Activated T-cell treated with anti-CD3 and anti-CD28 coated beads, Interleukin-2, amount 50 U/mL, for 1 hour (primary cell): ENCODE measurements around the gene ELK3.

Experiments used
- DNase-seq: peaks from one replicate; pipeline ENCODE4 v3.0.0-alpha.2; 2020

ELK3 gene

DNA sequence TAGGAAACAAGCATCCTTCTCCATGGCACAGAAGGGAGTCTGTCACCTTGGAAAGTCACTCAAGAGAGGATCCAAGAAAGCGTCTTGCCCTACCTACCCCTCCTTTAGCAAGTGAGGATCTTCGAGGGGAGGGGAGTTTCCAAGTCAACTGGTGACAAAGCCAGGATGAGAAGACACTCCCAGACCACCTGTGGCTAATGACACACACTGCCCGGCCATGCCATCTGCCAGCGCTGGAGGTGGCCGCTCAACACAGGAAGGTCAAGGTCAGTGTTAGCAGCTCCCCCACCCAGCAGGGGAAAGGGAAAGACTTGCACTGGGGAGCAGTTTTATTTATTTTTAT is 41.3 kb downstream of the ELK3 start:
- no peak for DNase-seq

DNA sequence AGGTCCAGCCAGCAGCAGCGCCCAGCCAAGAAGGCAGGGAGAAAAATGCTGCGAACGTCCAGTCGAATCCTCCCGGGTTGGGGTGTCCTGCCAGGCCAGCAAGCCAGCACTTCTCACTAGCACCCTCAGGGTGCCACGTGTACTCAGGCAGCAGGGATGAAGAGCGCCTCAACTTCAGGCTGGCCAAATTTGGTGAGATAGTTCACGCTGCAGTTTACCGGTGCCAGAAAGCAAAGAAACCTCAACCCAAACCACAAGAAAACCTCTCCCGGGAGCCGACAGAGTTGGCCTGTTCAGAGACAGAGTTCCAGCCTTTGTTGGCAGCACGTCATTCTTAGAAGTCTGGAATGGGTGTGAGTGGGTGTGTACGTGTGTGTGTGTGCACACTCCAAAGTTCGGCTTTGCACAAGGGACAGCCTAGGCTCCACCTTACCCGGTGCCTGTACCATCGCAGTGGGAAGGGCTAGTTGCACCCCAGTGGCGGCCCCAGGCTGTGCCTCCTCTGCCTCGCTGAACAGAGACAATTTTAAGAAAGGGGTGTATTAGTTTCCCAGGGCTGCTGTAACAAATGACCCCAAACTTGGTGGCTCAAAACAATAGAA is 42.1 kb downstream of the ELK3 start:
- DNase-seq, result peak; percentile 51

DNA sequence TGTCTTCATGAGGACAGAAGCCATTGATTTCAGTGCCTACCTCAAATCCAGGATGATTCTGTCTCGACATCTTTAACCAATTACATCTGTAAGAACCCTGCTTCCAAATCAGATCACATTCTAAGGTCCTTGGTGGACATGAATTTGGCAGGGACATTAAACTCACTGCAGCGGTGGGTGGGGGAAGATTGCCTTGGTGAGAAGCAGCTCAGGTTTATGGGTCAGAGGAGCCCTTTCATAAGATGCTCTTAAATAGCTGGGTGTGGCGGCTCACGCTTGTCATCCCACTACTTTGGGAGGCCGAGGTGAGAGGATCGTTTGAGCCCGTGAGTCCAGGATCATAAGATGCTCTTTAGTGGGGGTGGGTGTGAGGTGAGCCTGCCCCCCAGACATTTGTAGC is 42.9 kb downstream of the ELK3 start:
- DNase-seq, result no peak

DNA sequence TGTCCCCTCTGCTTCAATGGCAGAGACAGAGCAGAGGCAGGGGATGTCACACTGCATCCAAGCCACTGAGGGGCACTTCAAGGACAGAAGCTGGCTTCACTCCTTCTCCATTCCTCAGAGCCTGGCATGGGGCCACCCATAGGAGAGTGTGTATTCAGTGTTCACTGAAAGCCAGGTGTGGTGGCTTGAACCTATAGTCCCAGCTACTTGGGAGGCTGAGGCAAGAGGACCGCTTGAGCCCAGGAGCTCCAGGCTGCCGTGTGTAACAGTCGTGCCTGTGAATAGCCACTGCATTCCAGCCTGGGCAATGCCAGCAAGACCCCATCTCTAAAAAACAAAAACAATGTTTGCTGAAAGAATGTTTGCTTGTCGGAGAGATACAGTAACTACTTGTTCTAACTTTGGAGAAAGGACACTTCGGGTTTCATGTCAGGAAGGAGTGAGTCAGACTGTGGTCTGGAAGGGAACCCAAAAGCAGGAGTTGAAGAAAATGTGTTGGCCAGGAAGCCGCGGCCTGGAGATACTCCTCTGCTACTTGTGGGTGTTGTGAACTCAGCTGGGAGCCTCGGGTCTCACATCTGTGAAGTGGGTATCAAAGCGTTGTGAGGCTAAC is 43.4 kb downstream of the ELK3 start:
- peak; percentile 59 for DNase-seq

DNA sequence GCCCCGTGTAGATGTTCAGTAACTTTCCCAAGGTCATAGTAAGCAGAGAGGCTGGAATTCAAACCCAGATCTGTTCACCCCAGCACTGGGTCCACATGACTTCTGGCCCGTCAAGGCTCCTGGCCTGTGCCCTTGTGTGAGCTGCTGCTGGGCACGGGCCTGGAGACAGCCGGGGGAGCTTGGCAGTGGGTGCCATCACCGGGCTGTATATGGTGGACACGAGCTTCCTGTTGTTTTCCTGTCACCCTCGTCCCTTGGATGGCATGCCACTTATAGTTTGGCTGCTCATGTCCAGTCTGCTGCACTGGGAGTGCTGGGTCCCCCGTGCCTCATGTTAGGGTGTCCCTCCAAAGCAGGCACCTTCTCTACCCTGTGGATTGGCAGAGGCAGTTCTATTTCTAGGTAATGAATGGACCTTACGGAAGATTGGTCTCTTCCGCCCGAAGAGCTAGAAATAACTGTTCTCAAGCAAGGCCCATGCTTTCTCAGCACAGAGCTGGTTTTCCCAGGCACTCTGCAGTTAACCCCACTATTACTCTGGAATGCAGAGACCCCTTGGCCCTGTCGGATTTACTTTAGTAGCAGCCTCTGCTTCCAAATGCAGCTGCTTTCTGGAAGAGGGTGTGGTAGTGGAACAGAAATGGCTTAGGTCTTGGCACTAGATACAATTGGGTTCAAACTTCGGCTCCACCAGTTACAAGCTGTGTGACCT is 44.3 kb downstream of the ELK3 start:
- peak; percentile 18 for DNase-seq

DNA sequence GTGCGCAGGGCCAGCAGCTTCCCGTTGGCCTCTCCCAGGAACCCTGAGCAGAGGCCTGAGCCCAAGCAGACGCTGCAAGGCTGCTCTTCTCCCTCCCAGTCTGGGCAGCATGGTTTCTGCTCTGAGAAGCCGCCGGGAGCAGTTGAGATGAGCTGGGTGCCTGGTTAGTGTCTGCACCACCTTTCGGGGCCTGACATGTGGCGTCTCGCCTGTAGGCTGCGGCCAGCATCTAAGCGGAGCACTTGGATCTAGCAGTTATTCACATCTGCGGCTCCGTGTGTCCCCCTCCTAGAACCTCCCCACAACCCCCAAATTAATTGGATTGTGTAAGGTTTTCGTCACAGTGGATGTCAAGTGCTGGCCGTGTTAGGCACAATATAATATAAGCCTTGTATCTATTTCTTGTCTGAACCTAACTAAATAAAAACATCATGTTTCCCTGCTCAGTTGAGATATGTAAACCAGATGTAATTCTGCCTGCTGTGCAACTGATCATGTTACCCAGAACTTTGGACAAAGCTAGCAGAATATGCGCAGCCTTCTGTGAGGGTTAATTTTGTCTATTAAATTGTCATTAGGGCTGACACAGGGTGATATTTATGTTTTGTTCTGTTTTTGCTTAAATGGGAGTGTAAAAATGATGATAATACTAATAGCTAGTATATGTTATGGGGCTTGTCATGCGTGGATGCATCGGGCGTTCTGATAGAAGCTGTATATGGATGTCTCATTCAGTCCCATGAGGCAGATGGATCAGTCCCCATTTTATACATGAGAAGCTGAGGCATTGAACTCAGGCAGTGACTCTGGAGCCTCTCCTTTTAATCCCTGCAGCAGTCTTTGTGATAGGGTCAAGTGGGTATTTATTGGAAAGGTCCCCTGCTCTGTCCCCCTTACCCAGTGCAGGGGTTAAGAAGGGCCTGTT is 45.8 kb downstream of the ELK3 start:
- no peak for DNase-seq

DNA sequence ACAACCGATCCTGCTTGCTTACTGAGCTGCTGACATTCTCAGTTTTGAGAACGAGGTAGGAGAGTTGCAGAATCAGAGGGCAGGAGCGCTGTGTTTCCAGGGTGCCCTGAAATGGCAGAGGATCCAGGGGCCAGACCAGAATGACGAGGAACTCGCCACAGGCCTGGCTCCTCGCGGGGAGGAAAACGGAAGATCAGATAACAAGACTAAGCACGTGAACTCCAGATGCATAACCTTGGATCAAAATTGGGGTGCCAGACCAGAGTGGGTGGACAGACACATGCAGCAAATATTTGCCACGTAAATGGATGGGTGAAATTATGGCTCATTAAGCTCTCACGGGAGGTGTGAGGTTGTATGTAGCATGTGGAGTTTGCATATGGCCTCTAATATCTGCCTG is 46.5 kb downstream of the ELK3 start:
- peak; percentile 12 for DNase-seq

DNA sequence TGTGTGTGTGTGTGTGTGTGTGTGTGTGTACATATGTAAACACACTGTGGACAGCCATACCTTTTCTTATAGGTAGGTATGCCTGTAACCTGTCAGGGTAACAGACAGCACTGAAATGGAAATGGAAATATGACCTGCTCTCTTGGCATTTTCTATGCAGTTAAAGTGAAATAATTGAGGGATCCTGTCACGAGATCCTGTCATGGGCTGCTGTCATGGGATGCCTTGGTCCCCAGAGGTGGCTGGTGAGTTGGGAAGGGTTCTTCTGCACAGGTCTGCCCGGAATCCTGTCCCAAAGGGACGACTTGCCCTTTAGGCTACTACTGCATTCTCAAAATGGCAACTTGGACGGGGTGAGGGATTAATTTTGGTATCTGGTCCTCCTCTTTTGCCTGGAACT is 47.3 kb downstream of the ELK3 start:
- no peak for DNase-seq

DNA sequence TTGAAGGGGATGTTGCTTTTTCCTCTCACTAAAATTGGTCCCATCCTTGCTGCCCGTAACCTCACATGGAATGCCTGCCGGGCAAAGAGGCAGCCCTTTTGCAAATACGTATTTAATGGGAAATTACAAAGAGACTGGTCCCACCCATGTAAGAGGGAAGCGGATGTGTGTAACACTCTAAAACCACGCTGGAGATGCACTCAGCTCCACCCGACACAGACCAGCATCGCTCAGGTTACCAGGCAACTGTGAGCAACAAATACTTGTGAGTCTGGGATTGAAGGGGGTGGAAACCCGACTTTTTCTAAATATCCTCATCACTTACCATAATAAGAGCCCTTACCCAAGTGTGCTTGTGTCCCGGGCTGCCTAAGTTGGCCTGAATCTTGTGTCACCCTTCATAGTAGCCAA is 47.7 kb downstream of the ELK3 start:
- DNase-seq, result peak; percentile 64

DNA sequence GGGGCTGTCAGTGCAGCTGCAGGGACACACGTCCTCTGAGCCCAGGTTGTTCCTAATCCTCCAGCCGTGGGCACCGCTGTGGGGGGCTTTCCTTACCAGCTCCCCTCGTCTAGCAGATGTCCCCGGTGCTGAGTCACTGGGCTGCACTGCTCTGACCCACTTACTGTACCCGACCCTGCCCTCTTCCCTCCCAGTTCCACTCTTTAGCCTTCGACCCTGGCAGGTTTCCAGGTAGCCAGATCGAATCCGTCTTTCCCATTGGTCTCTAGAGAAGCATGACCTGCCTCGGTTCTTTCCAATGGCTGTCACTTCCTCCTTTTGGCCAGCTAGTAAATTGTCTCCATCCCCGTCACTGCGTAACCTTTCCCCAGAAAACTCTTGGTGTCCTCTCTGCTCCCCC is 48.4 kb downstream of the ELK3 start:
- DNase-seq, result no peak

DNA sequence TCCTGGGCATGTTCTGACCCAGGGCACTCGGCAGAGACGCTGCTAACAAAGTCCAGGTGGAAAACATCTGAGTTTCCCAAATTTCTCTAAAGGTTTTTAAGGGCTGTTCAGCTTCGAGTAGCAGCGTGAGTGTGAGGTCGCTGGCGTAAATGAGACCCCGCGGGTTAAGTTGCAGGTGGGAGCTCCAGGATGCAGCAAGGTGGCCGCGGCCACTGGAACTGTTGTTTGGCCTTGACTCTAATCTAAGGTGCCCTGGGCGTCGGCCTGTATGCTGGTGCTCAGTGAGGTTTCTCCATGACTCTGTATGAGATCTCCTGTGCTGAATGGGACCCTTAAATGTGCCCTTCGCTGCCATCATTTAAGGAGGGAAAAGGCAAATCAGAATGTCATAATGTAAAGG is 50.7 kb downstream of the ELK3 start:
- DNase-seq, result no peak

DNA sequence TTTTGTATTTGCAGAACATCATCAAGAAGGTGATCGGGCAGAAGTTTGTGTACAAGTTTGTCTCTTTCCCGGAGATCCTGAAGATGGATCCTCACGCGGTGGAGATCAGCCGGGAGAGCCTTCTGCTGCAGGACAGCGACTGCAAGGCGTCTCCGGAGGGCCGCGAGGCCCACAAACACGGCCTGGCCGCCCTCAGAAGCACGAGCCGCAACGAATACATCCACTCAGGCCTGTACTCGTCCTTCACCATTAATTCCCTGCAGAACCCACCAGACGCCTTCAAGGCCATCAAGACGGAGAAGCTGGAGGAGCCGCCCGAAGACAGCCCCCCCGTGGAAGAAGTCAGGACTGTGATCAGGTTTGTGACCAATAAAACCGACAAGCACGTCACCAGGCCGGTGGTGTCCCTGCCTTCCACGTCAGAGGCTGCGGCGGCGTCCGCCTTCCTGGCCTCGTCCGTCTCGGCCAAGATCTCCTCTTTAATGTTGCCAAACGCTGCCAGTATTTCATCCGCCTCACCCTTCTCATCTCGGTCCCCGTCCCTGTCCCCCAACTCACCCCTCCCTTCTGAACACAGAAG is 52.8 kb downstream of the ELK3 start:
- DNase-seq, result no peak

DNA sequence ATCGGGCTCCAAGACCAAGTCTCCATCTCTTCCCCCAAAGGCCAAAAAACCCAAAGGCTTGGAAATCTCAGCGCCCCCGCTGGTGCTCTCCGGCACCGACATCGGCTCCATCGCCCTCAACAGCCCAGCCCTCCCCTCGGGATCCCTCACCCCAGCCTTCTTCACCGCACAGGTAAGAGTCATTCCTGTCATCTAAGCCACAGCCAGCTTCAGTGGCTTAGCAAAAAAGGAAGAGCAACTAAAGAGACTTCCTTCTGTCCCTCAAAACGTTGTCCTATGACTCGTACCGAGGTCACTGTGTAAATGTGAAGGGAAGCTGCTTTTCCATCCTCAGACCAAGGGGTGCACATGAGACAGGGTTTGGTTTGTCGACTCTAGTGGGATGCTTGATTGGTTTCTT is 53.4 kb downstream of the ELK3 start:
- DNase-seq, result no peak

DNA sequence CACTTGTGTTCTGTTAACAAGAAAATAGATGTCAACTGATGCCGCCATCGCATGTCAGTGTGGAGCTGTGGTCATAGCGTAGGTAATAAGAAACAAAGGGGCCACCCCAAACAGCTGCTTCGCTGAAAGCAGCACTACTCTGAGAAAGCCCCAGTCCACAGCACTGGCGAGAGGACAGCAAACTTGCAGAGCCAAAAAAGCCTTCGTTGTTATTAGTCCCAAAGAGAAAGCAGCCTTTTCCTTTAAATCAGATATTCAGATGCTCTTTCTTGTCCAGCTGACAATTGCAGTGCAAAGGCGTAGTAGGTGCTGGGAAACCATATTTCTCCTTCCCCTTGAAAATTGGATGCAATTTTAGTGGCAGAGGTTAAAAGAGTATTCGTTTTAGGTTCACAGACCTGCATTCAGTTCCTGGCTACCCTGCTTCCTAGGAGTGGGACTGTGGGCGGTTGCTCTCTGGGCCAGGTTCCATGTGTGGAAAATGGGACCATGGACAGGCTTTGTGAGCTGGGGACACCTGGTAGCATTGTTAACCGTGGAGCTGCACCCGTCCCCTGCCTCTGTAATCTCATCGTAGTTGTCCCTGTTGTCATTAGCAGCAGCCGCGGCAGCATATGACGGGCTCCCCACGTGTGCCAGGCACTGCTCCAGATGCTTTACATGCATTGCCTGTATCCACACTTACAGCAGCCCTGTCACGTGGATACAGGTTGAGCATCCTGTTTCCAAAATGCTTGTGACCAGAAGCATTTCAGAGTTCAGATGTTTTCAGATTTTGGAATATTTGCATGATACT is 54.2 kb downstream of the ELK3 start:
- no peak for DNase-seq

DNA sequence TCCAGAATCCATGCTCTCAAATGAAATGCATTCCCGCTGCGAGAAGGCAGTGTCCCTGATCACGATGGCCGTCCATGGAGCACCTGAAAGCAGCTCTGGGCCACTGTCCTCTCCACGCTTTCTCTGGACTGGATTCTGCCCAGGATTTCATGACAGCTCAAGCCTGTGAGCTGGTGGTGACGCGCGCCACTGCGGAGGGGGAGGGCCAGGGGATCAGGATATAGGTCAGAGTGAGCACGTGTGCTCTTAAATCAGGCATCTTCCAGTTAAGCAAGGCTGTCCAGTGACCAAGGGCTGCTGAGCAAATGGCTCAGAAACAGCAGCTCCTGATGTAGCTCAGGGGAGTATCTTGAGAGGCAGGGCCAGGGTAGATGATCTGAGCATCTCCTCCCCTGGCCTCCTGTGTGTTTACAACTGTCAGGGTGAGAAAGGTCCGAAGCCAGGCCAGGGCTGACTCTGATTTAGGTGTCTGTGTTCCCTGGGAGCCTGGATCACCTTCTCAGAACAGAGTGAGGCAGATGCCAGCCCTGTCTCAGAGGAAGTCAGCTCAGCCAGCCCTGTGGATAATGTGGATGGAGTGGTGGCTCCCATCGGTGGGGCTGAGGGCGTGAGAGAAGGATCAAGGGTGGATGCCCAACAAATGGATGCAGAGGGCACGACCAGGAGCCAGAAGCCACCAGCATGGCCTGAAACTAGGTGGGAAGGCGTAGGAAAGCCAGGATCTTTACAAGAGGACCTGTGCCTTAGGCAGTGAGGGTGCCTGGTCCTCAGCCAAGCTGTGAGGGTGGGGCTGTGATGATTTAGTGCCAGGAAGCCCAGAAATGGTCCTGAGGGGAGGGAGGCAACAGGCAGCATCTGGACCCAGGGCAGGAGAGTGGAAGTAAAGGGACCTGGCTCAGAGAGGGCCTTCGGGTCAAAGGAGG is 55.3 kb downstream of the ELK3 start:
- DNase-seq, result no peak

DNA sequence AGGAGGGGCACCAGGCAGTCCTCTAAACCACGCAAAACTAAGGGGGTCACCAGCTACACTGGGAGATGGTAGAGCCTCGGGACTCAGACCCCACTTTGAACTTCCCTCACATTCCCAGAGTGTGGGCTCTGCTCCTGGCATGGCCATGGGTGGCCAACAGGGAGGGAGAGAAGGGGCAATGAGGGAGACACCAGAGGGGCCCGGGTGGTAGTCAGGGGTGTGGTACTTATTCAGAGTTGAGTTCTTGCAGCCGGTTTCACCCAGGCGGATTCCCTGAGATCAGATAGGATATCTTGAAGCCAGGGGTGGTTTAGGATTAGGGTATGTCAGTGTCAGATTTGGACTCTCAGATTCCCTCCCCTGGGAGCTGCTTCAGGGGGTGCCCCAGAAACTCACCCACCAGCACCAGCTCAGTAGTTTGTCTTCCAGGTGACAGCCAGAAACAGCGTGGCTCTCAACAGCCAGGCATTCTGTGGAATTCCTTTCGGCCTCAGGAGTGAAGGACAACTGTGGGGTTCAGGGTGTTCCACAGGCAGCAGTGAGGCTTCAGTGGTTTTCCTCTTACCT is 56.0 kb downstream of the ELK3 start:
- no peak for DNase-seq

DNA sequence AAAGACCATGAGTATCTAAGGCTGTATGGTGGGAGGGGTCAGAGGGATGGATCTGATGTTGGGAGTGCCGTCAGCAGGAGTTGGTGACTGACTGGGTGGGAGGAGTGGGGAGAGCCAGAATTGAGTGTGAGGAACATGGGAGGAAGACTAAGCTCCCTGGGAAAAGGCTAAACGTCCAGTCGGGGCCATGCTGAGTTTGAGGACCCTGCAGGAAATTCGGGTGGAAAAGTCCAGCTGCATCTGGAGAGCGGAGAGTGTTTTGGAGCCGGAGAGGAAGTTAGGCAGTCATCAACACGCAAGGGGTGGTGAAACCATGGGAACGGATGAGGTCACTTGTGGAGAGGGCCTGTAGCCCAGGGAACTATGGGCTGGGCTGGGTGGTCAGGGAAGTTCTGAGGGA is 60.9 kb downstream of the ELK3 start:
- DNase-seq, result no peak

DNA sequence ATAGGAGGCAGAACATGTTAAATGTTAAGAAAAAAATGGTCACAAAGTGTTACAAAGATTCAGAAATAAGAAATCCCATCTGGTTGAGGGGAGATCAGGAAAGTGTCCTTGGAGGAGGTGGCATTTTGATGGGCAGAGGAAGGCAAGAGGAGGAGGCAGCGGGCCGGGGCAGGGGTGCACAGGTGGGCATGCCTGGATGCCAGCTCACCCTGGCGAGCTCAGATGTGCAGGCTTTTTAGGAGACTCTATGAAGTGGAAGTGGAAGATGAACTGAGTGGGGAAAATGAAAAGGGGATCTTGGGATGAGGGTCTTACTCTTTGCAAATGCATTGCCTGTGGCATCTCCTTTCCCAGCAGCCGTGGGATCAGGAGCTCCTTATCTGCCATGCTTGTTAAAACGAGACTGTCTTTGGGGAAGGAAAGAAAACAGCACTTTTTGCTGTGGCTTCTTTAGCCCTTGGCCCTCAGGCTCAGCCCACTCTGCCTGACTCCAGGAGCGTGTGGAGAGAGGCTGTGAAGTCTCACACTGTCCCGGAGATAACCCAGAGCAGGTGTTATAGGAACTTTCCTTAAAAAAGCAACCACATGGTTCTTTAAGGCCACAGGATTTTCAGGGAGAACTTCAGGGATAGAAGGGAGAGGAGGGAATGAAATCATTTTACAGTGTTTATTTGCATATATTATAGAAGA is 62.6 kb downstream of the ELK3 start:
- DNase-seq, result no peak

DNA sequence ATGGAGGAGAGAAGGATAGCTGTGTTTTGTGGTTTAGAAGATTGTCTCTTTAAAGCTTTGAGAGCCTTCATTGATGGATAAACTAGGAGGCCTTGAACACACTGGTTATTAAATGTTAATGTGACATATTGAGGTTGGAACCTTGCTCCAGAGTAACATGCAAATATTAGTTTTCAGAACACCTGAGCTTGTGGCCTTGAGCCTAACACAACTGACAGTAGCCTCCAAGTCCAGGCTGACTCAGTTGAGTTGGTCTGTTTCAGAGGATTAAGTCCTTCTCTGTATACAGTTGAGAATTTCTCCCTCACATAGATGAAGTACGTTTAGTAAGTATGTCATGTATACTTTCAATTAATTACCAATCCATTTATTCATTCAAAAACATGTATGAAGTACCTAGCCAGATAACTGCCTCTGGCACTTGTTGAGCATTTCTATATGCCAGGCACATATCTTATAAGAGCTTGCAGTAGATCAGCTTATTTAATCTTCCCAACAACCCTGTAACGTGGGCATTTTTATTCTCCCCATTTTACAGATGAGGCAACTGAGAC is 63.5 kb downstream of the ELK3 start:
- DNase-seq, result no peak
